Activated CD8-positive, alpha-beta memory T cell treated with anti-CD3 and anti-CD28 coated beads, Interleukin-2, amount 50 U/mL, for 48 hours (primary cell): ENCODE measurements around the gene PRDM5.
"Not testable (repeated sequence)": the region's sequence is repeated elsewhere in the genome, so short reads cannot be mapped to it uniquely, and the experiment has no call there.

Experiments
- DNase-seq: peaks from one replicate; pipeline ENCODE4 v3.0.0-alpha.2; 2020

Gene PRDM5

DNA sequence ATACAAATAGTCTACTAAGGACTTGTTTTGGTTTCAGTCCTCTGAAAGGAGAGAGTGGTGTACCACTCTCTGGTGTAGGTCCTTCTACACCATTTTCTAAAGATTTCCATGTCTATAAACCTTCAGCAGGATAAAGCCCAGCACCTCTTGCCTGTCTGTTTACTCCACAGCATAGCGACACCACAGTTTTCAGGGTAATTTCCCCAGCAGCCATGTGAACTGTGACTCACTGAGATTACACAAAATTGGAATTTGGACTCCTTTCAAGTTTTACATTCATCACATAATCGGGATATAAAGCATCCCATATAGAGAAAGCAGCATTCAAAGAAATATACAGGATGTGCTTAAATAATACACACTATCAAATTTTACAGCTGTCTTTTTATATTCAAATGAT lies 229.6 kb downstream of the PRDM5 start:
- DNase-seq = no peak

DNA sequence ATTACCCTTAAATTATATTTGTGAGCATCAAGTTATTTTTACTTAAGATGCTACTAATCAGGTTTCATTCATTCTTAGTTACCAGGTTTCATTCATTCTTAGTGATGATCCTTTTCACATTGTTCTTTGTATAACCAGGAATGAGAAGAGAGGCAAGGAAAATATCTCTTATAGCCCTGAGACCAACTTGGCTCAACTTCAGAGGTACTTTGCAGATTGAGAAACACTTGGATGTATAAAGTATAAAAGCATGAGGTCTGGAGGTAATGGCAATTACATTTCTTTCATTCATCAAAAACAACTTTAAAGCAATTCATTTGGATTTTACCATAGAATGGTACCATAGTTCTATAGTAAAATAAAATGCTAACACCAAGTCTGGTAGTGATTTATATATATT lies 231.0 kb downstream of the PRDM5 start:
- DNase-seq = no peak

DNA sequence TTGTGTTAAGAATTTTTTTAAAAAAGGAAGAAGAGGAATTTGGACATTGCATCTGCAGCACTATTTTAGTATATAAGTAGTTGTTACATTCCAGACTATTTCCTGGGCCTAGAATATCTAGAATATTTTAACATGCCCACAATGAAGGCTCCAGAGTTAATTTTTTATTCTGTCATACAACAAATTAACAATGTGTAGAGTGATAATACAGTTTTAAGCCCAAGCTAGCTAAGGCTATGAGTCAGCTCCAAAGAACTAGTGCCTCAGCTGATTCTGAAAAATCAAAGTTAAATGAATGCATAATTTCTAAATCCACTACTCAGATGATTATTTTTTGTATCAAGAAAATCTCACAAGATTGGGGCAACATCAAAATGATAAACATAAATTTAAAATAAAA lies 231.4 kb downstream of the PRDM5 start:
- no peak for DNase-seq

DNA sequence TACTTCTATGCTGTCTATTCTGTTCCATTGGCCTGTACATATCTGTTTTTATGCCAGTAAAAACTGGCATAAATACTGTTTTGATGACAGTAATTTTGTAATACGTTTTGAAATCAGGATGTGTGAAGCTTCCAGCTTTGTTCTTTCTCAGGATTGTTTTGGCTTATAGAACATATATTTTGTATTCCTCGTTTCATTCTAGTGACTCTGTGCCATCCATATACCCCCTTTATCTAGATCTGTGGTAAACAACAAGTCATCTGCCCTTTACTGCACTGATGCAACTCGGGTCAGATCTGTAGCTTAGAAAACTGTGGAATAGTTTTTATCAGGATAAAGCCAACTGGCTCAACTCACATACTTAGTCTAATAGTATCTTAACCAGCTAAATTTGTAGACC lies 233.7 kb downstream of the PRDM5 start:
- no peak for DNase-seq

DNA sequence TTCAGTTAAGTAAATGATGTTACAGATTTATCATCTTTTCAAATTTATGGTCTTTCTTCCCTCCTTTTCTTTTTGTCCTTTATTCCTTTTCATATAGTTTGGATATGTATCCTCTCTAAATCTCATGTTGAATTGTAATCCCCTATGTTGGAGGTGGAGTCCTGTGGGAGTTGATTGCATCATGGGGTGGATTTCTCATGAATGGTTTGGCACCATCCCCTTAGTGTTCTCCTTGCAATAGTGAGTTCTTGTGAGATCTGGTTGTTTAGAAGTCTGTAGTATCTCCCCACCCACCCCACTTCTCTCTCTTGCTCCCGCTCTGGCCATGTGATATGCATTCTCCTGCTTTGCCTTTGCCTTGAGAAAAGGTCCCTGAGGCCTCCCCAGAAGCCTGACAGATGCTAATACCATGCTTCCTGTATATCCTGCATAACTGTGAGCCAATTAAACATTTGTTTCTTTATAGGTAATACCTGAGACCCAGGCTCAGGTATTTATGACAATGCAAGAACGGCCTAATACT lies 236.7 kb downstream of the PRDM5 start:
- DNase-seq = no peak

DNA sequence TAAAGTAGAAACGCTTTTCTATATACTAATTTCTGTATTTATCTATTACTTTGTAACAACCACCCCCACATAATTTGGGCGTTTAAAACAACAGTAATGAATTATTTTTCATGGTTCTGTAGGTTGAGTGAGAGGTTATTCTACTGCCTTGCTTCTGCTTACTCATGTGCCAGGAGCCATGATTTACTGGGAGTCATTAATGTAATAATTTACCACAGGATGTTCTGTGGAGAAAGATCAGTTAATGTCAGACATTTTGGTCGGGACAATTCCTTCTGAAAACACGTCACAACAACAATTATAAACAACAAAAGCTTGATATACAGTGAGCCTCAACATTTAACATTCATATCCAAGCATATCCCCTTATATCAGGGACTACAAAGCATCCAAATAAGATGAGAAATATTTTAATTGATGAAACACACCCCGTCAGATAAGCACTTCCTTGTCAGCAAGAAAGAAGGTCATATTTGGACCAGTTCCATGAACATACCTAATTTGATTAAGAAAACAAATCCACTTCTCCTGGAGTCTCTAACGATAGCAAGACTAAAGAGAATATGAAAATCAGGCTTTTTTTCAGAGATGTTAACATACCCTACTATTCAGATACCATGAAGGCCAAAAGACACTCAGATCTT lies 238.5 kb downstream of the PRDM5 start:
- DNase-seq = no peak

DNA sequence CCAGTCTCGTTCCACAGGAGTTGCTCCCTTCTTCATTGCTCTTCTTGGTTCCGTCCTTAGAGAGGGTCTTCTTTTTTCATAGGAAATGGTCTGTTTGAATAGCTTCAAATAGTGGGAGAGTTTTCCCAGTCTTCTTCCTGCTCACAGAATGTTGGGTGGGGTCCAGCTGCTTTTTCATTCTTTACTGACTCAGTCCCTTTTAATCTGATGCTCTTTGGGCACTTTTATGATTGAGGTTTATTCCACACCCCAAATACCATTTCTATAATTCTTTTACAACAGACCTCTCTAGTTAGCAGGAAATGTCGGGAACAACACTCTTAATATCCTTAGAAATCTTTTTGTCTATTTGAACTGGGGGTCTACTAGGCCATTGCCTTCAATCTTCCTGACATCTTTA lies 239.5 kb downstream of the PRDM5 start:
- DNase-seq = no peak

DNA sequence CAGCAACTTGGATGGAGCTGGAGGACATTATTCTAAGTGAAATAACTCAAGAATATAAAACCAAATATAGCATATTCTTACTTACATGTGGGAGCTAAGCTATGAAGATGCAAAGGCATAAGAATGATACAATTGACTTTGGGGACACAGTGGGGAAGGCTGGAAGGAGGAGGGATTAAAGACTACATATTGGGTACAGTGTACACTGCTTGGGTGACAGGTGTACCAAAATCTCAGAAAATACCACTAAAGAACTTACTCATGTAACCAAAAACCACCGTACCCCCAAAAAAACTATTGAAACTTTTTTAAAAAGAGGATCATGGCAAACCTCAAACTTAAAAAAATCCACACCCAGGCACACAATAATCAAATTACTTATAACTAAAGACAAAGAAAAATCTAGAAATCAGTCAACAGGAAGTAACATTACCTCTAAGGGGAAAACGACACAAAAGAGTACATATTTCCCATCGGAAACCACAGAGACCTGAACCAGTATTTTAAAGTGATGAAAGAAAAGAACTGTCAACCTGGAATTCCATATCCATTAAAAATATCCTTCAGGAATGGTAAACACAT lies 241.8 kb downstream of the PRDM5 start:
- no peak for DNase-seq

DNA sequence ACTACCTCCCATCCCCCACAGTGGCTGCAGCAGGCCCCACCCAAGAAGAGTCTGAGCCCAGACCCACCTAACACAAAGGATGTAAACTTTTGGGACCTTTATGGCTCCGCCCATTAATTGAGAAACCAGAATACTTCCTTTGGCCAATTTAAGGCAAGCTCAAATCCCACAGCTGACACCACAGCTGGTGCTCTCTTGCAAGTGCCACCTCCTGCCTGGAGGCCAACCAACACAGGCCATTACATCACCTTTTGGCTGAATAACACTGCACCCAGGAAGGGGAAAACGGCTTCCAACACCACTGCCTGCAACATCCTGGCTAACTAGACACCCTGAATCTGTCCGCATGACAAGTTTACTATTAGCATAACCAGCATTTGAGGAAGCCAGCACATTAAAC lies 248.8 kb downstream of the PRDM5 start:
- no peak for DNase-seq

DNA sequence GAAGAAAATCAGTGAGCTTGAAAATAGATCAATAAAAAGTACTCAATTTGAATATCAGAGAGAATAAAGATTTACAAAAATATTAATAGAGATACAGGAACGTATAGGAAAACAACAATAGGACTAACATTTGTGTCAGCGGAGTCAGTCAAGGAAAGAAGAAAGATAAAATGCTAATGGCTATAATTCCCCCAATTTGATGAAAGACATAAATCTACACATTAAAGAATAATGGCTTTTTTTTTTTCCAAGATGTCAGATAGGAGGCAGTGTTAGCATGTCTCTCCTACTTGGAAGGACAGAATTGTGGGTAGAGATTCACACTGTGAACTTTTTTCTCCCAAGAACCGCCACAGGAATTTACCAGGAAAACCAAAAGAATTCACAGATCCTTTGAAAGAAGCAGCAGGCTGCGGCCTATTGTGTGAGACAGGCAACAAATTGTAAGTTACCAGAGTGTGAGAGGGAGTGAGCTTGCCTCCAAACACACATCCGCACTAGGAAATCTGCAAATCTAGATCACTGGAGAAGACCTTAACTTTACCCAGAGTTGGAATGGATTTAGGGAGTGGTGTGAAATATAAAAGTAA lies 249.9 kb downstream of the PRDM5 start:
- DNase-seq = no peak

DNA sequence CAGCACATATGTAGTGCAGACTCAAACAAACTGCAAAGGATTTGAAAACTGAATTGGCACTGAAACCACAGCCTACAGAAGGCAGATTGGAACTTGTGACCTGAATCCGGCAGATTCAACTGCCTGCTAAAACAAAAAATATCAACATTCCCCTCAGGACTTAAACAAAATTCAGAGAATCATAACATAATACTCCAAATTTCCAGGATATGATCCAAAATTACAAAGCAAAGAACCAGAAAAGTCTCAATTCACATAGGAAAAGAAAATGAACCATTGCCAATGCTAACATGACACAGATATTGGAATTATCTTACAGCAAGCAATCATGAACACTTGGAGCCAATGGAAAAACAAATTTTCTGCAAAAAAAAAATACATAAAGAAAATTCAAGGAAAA lies 250.4 kb downstream of the PRDM5 start:
- DNase-seq = no peak

DNA sequence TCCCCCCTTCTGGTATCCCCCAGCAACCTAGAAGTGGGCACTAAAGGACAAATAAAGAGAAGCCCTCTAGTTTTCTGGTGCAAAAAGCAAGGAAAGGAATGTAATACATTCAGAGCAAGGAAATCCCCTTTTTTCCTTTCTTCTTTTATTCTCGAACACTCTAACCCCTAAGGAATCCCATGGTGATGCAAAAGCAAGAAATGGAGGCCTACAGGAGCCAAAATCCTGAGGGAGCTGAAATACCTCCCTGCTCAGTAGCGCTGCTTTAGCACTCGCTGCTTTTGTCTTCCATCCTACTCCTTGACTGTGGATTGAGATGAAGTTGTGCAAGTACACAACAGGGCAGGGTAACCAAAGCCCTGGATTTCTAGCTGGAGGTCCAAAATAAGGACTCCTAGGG lies 251.0 kb downstream of the PRDM5 start:
- DNase-seq = no peak

DNA sequence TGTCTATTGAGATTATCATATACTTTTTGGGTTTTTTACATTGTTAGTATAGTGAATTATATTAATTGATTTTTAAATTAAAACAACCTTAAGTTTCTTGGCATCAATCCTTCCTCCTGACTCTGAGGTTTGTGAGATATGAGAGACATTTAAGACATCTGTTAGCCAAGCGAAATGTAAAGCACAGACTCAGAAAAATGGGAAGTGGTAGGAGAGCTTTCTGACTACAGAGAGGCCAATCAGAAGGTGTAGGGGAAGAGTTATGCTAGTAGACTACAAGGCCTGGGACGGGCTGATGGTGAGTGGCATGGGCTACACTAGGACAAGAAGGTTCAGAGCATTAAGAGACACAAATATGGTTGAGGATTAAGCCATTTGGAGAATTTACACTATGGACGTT lies 255.4 kb downstream of the PRDM5 start:
- no peak for DNase-seq

DNA sequence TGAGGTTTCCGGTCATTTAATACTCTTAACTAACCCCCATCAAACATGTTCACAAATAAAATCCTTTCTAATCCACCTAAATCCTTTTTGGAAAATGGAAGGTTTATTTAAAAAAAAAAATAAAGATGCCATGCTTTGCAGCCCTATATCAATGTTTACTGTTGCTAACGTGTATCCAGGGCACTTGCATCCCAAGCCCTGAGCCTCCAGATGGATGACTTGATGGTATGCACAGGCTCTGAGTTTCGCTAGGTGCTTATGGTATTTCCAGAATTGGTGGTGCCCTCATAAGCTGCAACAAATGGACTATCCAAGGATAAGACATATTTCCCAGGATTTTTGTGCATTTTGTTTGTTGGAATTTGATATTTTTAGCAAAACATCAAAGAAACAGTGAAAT lies 257.7 kb downstream of the PRDM5 start:
- DNase-seq = no peak

DNA sequence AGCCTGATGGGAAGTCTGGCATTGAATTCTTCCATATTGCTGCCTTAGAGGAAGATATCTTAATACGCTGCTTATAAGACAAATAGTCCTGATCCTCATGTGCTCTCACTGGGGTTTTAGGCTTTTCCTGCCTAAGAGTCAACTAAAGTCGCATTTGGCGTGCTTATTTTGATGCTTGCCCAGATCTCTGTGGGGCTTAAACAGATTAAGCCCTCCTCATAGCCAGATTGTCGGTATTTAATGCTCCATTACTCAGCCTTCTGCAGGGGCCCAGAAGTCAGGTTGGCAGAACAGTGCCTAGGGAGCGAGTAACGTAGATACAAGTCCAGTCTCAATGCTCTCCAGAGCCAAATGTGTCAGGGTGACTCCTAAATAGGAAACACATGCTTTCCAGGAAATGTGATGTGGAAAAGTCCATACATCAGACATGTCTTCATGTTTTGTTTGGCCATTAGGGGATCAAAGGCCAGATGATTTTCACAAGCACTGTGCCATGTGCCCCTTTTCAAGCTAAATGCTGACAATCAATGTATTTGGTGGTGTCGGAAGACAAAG lies 262.8 kb downstream of the PRDM5 start:
- DNase-seq = no peak

DNA sequence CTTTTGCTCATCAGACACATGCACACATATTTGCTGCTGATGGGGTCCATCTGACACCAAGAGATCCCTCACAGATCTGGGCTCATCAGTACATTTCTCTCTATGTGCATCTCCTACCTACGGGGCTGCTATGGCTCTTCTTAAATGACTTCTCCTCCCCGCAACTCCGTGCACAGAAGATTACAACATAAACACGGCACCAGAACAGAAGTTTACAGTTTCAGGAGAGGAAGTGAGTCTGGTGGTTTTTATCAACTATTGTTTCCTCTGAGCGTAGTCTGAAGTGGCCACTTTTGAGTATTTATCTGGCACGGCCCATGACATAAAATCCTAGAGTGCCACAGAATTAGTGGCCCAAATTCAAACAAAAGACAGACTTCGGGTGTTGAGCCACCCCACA lies 263.8 kb downstream of the PRDM5 start:
- no peak for DNase-seq

DNA sequence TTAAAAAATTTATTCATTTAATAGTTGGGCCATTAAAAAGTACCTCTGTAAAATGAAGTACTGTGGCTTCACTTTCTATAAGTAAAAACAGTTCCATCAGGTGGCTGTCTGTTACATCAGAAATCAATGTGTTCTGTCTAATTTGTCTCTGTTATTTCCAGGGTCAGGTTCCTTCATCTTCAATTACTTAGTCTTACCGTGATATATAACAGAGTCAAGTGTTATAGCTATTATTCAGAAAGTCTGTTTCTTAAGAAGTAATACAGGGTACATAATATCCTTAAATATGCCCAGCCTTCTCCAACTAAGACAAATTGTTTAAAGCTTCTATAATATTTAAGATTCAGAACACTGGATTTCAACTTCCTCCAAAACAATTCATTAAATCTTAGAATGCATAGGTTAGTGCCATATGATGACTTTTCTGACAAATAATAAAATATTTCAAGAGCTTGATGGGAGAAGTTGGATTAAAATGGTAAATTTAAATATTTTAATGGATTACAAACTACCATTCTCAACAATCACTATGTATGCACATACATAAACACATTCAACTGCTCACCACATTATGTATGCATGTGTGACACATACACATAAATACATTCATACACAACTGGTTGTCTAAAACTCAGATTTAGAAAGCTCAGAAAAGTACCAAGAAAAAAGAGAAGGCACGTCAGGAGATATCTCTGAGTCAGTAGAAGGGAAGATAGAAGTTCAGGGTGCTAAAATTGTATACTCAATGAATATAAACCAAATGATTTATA lies 268.5 kb downstream of the PRDM5 start:
- no peak for DNase-seq

DNA sequence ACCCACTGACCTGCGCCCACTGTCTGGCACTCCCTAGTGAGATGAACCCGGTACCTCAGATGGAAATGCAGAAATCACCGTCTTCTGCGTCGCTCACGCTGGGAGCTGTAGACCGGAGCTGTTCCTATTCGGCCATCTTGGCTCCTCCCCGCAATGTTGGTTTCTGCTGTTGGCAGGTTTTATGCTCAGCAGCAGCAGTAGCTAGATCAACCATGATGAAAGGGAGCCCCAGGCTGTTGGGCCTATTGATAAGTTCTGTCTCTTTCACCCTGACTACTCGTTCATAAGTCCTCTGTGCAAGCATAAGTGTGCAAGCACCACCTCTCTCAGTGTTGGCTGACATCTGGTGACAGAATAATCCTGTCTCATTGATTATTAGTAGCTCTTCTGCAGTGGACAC lies 274.2 kb downstream of the PRDM5 start:
- DNase-seq = not testable (repeated sequence)
